Activated CD4-positive, alpha-beta T cell treated with anti-CD3 and anti-CD28 coated beads, Interleukin-2, amount 50 U/mL, for 24 hours (primary cell): ENCODE measurements around the gene ESRRA.

Experiments
- DNase-seq, 2 donors: peaks; one replicate each; pipeline ENCODE4 v3.0.0-alpha.2; 2020; ENCODE audit warnings: low read depth in 1 of 2, low spot score in 1 of 2

The ESRRA gene

DNA sequence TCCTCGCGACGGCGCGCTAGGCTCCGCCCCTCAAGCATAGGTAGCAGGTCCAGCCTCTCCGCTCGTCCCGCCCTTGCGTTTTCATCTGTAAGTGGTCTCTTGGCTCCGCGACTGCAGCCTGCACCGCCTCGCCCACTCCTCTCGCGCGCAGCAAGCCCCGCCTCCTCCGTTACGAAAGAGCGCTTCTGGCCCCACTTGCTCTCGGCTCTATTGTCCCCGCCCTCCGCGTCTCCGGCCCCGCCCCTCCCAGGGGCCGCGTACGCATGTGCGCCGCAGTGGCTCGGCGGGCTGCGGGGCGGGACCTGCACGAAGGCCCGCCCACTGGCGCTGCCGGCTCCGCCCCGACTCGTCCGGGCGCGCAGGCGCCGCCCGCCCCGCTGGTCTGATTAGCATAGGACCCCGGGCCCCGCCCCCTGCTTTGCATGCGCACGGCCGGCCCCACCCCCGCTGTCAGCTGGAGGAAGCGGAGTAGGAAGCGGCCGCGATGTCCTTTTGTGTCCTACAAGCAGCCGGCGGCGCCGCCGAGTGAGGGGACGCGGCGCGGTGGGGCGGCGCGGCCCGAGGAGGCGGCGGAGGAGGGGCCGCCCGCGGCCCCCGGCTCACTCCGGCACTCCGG is at the start of gene ESRRA:
Gene ESRRA, plus strand, starts transcription at position 450 of the 616 bp plus-strand sequence. CDS start 1,656 bp downstream, outside the sequence.
- DNase-seq = peak; percentile 98 to 99

DNA sequence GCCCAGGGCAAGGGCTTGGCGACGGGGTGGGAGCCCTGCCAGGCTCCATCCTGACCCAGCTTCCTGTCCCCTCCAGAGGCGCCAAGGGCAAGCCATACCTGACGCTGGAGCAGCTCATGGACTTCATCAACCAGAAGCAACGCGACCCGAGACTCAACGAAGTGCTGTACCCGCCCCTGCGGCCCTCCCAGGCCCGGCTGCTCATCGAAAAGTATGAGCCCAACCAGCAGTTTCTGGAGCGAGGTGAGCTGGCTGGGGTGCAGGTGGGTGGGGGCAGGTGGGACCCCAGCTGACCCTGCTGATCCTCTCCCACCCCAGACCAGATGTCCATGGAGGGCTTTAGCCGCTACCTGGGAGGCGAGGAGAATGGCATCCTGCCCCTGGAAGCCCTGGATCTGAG is 49.0 kb upstream of the ESRRA start:
- no peak for DNase-seq

DNA sequence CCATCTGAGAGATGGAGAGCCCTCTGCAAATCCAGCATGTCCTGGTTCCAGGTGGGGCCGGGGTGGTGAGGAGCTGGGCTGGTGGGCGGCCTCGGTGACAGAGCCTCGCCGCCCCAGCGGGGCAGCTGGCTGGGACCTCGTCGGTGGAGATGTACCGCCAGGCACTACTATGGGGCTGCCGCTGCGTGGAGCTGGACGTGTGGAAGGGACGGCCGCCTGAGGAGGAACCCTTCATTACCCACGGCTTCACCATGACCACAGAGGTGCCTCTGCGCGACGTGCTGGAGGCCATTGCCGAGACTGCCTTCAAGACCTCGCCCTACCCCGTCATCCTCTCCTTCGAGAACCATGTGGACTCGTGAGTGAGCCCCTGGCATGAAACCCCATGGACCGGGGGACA is 47.0 kb upstream of the ESRRA start:
- no peak for DNase-seq

DNA sequence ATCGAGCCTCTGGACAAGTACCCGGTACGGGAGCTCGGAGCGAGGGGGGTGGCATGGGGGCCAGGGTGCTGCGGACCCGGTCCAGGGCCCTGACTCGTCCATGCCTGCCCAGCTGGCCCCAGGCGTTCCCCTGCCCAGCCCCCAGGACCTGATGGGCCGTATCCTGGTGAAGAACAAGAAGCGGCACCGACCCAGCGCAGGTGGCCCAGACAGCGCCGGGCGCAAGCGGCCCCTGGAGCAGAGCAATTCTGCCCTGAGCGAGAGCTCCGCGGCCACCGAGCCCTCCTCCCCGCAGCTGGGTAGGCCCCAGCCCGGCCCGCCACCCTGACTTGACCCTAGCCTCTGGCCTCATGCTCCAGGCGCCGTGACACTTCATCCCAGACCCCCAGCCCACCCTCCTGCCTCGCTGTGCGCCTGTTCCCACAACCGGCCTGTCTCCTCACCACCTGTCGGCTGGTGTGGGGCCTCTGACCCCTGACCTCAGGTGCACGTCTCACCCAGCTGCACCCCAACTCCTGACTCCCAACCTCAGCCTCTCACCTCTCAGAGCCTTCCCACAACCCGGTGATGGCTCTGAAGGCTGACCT is 46.3 kb upstream of the ESRRA start:
- DNase-seq = no peak

DNA sequence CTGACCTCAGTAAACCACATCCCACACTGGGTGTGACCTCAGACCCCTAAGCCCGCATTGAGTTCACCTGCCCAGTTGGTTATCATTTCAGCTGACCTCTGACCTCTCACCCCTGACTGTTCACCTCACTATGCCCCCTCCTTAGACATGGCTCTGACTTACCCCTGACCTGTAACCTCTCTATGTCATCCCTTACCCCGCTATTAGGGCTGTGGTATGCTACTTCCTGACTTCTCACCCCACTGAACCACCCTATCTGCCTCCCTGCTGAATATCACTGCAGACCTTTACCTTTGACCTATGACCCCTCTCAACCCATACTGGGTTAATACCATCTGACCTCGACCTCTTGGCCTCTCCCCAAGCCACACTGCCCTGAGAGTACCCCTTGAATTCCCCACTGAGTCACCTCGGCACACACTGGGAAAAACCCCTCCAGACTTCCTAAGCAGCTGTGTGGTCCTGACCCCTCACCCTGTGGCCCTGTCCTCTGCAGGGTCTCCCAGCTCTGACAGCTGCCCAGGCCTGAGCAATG is 45.7 kb upstream of the ESRRA start:
- DNase-seq = no peak

DNA sequence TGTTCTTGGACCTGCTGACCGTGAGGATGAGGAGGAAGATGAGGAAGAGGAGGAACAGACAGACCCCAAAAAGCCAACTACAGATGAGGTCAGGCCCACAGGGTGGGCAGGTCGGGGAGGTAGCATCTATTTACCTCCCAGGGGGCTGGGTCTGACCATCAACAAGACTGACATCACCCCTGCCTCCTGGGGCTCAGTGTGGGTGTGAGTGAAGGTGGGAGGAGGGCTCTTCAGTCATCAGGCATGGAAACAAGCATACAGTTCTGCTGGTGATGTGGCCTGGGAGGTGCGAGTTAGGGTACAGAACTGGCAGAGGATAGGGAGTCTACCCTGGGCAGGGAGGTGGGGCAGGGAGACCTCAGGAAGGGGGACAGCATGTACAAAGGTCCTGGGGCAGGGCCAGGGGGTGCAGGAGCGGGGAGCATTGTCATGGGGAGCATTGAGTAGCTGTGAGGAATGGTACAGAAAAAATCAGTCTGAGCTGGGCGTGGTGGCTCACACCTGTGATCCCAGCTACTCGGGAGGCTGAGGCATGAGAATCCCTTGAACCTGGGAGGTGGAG is 45.1 kb upstream of the ESRRA start:
- DNase-seq = no peak

DNA sequence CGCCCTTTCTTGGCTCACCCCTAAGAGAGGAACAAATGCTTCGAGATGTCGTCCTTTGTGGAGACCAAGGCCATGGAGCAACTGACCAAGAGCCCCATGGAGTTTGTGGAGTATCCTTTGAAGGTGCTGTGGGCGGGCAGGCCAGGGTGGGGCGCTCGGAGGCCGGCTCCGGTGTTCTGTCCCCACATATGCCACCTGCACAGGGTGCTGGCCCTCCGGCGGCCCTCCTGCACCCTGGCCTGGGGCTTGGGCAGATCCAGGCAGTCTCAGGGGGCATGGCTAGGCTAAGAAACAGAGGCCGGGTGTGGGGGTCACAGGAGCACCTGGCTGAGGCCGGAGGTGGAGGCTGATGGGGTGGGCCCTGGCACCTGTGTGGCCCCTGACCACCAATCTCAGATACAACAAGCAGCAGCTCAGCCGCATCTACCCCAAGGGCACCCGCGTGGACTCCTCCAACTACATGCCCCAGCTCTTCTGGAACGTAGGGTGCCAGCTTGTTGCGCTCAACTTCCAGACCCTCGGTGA is 43.7 kb upstream of the ESRRA start:
- no peak for DNase-seq

DNA sequence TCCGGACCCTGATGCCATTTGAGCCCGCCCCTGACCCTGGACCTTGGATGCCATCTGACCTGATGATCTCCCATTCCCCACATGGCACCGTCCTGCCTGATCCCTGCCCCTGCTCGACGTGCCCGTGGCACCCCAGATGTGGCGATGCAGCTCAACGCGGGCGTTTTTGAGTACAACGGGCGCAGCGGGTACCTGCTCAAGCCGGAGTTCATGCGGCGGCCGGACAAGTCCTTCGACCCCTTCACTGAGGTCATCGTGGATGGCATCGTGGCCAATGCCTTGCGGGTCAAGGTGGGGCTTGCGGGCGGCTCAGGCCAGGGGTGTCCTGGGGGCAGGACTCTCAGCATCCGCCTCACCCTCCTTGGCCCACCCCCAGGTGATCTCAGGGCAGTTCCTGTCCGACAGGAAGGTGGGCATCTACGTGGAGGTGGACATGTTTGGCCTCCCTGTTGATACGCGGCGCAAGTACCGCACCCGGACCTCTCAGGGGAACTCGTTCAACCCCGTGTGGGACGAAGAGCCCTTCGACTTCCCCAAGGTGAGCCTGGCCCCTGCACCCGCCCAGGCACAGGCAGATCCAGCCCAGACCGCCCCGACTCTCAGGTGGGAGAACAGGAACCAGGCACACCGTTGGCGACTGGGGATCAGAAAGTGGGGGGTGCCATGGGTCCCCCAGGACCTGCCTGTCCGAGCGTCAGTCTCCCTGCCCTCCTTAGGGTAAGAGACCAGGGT is 42.9 kb upstream of the ESRRA start:
- DNase-seq = no peak

DNA sequence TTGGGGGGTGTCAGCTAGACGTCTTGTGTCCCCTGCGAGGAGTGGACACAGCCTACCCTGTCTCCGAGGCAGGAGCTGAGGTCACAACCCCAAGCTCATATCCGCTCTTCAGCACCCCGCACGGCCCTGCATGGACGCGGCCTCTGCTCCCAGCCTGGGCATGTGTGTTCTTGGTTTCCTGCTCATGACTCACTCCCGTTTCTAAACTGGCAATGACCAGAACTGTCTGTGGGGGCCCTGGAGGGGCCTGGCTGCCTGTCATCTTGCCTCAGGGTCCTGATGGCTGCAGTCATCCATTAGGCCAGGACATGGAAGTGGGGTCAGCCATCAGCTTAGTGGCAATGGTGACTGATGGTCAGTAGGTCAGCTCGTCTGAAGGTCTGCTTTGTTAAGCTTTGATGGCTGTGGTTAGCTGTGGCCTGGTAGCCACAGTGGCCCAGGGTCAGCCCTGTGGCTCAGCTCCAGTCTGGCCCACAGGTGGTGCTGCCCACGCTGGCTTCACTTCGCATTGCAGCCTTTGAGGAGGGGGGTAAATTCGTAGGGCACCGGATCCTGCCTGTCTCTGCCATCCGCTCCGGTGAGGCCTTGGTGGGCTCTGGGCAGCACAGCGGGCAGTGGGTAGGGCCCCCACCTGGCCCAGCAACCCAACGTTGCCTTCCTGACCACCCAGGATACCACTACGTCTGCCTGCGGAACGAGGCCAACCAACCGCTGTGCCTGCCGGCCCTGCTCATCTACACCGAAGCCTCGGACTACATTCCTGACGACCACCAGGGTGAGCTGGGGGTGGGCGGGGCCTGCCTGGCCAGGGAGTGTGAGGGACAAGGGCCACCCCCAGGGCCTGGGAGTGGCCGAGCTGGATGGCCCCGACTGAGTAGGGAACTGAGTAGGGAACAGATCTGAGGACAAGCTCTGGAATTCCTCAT is 42.0 kb upstream of the ESRRA start:
- DNase-seq = no peak

DNA sequence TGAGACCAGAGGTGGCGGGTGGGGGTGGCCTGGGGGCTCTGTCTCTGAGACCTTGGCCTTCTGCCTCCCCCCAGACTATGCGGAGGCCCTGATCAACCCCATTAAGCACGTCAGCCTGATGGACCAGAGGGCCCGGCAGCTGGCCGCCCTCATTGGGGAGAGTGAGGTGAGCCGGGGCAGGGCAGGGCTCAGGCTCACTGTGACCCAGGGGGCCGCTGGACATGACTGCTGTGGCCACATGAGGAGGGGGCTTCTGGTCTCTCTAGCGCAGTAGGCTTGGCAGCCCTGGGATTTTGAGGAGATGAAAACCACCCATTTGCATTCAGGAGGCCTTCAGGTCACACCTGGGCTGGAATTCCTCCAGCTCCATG is 41.4 kb upstream of the ESRRA start:
- DNase-seq = no peak

DNA sequence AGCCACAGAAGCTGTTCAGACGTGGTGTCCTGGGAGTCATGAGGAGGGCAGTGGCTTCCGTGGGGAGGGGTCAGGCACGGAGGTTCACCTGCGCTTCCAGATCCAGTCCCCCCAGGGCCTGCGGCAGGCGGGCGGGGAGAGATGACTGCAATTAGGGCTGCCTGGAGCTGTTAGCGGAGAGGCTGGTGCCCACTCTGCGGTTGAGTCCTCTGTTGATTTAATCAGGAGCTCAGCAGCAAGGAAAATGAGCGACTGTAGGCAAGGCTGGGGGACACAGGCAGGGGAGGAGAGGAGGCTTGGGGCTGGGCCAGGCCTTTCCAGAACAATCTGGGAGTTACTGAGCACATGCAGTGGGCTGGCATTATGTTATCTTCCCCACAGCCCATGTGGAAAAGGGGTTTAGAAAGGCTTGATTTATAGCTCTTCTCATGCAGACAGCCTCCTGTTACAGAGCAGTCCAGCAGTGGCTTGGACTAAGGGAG is 40.9 kb upstream of the ESRRA start:
- DNase-seq = no peak

DNA sequence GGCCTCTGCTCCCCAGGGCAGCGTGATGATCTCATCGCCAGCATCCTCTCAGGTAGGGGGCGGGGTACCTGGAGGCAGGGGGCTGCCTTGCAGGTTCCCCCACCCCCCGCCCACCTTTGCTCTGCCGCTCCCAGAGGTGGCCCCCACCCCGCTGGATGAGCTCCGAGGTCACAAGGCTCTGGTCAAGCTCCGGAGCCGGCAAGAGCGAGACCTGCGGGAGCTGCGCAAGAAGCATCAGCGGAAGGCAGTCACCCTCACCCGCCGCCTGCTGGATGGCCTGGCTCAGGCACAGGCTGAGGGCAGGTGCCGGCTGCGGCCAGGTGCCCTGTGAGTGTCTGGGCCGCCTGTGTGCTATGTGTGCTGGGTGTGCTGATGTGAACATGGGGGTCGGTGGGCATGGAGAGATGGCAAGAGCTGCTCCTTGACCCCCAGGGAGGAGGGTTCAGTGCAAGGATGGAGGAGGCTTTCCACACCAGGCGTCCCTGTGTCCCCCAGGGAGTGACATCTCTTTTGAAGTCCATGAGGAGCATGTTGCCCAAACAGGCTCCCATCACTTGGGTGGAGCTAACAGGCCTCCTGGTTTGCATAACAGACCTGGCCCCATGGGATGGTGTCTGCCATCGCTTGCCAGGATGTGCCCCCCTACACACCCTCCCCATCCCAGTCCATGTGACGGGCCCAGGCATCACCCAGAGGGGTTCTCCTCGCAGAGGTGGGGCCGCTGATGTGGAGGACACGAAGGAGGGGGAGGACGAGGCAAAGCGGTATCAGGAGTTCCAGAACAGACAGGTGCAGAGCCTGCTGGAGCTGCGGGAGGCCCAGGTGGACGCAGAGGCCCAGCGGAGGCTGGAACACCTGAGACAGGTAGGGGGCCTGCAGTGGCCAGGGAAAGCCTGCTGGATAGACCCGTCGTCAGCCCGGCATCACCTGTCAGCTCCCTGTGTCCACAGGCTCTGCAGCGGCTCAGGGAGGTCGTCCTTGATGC is 39.9 kb upstream of the ESRRA start:
- no peak for DNase-seq

DNA sequence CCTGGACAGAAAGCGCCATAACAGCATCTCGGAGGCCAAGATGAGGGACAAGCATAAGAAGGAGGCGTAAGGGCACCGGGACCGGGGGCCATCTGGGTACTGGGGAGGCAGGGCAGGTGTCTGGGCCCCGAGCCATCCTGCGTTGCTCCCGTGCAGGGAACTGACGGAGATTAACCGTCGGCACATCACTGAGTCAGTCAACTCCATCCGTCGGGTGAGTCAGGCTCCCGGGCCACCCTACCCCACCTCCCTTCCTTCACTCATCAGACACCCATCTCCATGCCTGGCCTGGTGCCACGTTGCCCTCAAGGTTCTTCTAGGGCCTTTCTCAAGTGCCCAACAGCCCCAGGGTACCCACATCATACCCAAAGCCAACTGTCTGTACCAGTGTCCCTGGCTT is 39.0 kb upstream of the ESRRA start:
- DNase-seq = no peak

DNA sequence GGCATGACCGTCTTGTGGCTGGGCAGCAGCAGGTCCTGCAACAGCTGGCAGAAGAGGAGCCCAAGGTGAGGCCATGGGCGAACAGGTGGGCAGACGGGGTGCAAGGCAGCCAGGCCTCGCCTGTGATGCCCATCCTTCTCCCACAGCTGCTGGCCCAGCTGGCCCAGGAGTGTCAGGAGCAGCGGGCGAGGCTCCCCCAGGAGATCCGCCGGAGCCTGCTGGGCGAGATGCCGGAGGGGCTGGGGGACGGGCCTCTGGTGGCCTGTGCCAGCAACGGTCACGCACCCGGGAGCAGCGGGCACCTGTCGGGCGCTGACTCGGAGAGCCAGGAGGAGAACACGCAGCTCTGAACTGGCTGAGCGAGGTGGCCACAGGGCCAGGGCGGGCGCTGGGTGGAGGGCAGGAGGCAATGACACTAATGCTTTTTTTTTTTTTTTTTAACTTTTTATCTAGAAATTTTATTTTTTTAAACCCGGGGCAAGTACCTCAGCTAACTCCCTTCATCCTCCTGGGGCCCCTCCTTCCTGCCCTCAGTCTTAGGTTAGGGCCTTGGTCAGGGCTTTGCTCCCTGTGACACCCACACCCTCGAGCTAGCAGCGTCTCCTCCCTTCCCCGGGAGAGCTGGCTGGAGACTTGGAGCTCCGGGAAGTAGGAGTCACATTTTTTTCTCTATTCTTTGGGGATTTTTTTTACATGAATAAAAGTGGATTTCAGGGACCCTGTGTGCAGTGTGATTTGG is 37.9 kb upstream of the ESRRA start:
- DNase-seq = no peak

DNA sequence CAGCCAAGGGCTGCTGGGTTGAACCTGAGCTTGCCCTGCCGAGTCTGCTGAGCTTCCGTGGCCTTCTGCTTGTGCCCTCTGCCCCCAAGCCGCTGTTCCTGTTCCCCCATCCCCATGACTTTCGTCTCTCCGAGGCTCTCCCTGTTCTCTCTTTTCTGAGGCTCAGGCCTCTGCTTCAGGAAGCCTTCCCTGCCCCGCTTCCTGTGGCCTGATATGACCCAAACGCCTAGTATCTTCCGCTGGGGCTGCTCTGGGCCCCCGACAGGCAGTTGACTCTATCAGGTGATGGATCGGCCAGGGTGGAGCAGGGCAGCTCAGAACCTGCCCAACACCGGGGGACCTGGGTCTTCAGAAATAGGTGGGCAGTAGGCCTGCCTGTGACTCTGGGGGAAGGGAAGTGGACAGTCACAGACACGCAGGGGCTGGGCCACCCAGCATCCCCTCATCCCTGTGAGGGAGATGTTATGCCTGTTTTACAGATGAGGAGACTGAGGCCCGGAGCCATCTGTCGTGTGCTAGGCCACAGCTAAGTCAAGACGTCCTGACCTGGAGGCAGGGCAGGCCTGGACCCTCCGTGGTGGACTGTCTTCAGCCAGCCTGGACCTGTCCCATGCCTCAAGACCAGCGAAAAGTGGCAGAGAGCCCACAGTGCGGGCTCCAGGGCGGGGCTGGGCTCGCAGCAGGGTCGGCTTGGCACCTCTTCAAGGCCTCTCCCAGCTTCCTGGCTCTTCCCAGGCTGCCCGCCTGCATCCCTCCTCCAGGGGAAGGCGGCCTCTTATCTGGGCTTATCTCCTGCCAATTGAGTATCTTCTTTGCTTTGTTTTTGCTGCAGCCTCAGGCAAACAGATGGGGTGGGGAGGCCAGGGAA is 37.1 kb upstream of the ESRRA start:
- DNase-seq = no peak

DNA sequence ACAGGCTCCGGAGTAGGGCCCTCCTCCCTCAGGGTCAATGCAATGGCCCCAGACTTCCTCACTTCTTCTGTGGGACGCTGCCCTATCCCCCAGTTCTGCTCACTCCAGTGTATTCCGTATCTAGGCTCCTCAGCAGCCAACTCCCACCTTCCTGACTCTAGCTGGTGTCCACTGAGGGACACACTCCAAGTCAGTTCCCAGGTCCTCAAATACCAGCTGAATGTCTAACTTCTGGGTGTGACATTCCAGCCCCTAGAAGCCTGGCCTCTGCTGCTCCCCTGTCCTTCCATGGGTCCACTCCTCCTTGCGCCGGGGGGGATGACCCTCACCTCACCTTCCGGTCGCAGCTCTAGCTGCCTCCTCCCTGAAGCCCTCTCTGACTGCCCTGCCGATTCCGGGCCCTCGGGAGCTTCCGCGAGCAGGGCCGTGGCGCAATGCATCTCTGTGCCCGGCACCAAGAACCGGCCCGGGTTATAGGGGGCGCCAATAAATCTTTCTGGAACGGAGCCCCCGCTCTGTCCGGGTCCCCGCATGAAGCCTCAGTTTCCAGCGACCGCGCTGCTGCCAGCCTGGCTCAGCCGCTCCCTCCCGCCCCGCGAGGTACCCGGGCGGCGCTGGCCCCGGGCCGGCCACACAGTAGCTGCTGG is 36.3 kb upstream of the ESRRA start:
- peak in 1 of 2 donors; percentile 35 for DNase-seq

DNA sequence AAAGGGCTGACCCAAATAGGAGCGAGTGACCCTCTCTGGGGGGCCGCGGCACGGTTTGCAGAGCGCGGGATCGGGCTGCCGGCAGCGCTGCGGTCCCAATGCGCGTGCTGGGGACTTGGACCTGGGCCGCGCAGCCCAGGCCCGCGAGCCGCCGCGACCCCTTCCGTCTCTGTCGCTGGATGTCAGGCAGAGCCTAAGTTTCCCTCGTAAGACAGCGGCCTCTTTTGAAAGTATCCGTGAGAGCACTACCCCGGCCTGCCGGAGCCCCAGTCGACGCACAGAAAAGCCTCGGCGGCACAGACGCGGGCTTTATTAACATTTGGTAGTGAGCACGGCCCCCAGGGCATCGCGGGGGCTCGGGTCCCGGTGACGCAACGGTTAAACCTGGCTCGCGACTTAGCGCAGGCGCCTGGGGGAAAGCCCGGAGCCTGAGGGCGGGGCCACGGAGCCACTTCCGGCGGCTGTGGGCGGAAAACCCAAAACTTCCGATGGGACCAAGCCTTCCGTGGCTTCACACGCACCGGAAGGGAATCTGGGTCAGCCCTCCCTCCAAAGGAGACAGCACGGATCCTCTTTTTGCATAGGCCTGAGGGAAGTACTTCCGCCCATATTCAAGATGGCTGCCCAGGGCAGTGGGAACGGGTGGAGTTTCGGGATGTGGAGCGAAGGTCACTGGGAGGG is 35.6 kb upstream of the ESRRA start:
- peak; percentile 97 to 99 for DNase-seq
